WTC11 (cell line): ENCODE results near the gene HLA-DQB1.

ENCODE experiments used
- AFF4 ChIP-seq: sonication (generic); formaldehyde crosslinking; IDR thresholded peaks from 2 replicates; pipeline ENCODE4 v1.8.1; 2023; ENCODE audit warnings: mild to moderate bottlenecking, missing genetic modification reagents, borderline replicate concordance
- CTCF ChIP-seq: fragments of 200-600 bp; IDR thresholded peaks from 2 replicates; pipeline ENCODE4 v1.8.0; 2022; ENCODE audit warnings: antibody characterized with exemption
- ESRRA ChIP-seq: sonication (generic); formaldehyde crosslinking; IDR thresholded peaks from 2 replicates; pipeline ENCODE4 v1.8.1; 2022; ENCODE audit warnings: mild to moderate bottlenecking, missing genetic modification reagents, borderline replicate concordance
- FOXK1 ChIP-seq: sonication (generic); formaldehyde crosslinking; IDR thresholded peaks from 2 replicates; pipeline ENCODE4 v1.8.0; 2022; ENCODE audit warnings: mild to moderate bottlenecking, moderate library complexity, missing genetic modification reagents
- HMGXB4 ChIP-seq: sonication (generic); formaldehyde crosslinking; IDR thresholded peaks from 2 replicates; pipeline ENCODE4 v1.8.1; 2023; ENCODE audit warnings: mild to moderate bottlenecking, moderate library complexity, missing genetic modification reagents
- MLX ChIP-seq: sonication (generic); formaldehyde crosslinking; IDR thresholded peaks from 2 replicates; pipeline ENCODE4 v1.8.1; 2023; ENCODE audit warnings: mild to moderate bottlenecking, missing genetic modification reagents, moderate library complexity
- MXD4 ChIP-seq: fragments of 250-450 bp; sonication (Bioruptor Pico); IDR thresholded peaks from 2 replicates; pipeline ENCODE4 v1.8.0; 2021; ENCODE audit warnings: mild to moderate bottlenecking, moderate library complexity, borderline replicate concordance
- NFE2L1 ChIP-seq: sonication (generic); formaldehyde crosslinking; IDR thresholded peaks from 2 replicates; pipeline ENCODE4 v1.8.1; 2023; ENCODE audit warnings: missing genetic modification reagents
- NR1H2 ChIP-seq: sonication (generic); formaldehyde crosslinking; IDR thresholded peaks from 2 replicates; pipeline ENCODE4 v1.9.0; 2021; ENCODE audit warnings: mild to moderate bottlenecking, moderate library complexity, missing genetic modification reagents
- PRDM15 ChIP-seq: sonication (generic); formaldehyde crosslinking; IDR thresholded peaks from 2 replicates; pipeline ENCODE4 v1.8.0; 2022; ENCODE audit warnings: missing genetic modification reagents
- PRRX2 ChIP-seq: fragments of 250-450 bp; sonication (Bioruptor Pico); IDR thresholded peaks from 2 replicates; pipeline ENCODE4 v1.8.0; 2021; ENCODE audit warnings: mild to moderate bottlenecking
- USF2 ChIP-seq: sonication (generic); formaldehyde crosslinking; IDR thresholded peaks from 2 replicates; pipeline ENCODE4 v1.8.1; 2023; ENCODE audit warnings: mild to moderate bottlenecking, missing genetic modification reagents, moderate library complexity
- ZNF423 ChIP-seq: fragments of 250-450 bp; sonication (Bioruptor Pico); IDR thresholded peaks from 2 replicates; pipeline ENCODE4 v2.1.2; 2022; ENCODE audit warnings: mild to moderate bottlenecking, moderate library complexity

GRCh38 chr6:32617751-32618150 lies 48.7 kb downstream of the HLA-DQB1 start:
- TF ChIP-seq MXD4 (CRISPR knock-in tag), result no peak
- TF ChIP-seq CTCF, result no peak
- TF ChIP-seq PRDM15, result no peak
- no peak for TF ChIP-seq NR1H2 (CRISPR knock-in tag)
- no peak for TF ChIP-seq ZNF423 (CRISPR knock-in tag)
- no peak for TF ChIP-seq MLX (CRISPR knock-in tag)
- no peak for TF ChIP-seq USF2
- TF ChIP-seq FOXK1, result no peak
- no peak for TF ChIP-seq HMGXB4
- TF ChIP-seq NFE2L1 (CRISPR knock-in tag), result no peak
- no peak for TF ChIP-seq PRRX2 (CRISPR knock-in tag)
- TF ChIP-seq AFF4, result no peak
- no peak for TF ChIP-seq ESRRA (CRISPR knock-in tag)
